Neutrophil (primary cell): ENCODE measurements around the gene FGGY.

Experiments
- H3K27ac ChIP-seq: fragments of 200-600 bp; sonication (generic); 2 replicates; pipeline ENCODE4 v1.5.1; 2016; ENCODE audit warnings: mild to moderate bottlenecking, moderate library complexity
- H3K27me3 ChIP-seq: fragments of 200-600 bp; sonication (generic); 2 replicates; pipeline ENCODE4 v1.6.0; 2016; ENCODE audit warnings: mild to moderate bottlenecking
- H3K36me3 ChIP-seq: fragments of 200-600 bp; sonication (generic); 2 replicates; pipeline ENCODE4 v1.5.1; 2017
- H3K4me1 ChIP-seq, 2 experiments: fragments of 200-600 bp in 1 of 2; sonication (generic) in 1 of 2; 1 replicate in 1 of 2; 2 replicates in 1 of 2; pipeline versions ENCODE4 v1.5.1 to v1.6.1; 2013 to 2016; ENCODE audit warnings: low read depth in 1 of 2, low read length in 1 of 2, mild to moderate bottlenecking in 1 of 2, moderate library complexity in 1 of 2; ENCODE audit not compliant: control insufficient read depth in 1 of 2, insufficient read depth in 1 of 2
- H3K4me3 ChIP-seq, 2 experiments: fragments of 200-600 bp in 1 of 2; sonication (generic) in 1 of 2; 1 replicate in 1 of 2; 2 replicates in 1 of 2; pipeline ENCODE4 v1.5.1; 2013 to 2016; ENCODE audit warnings: low read depth in 1 of 2, low read length in 1 of 2, mild to moderate bottlenecking in 1 of 2, moderate library complexity in 1 of 2
- H3K9me3 ChIP-seq: fragments of 200-600 bp; sonication (generic); 2 replicates; pipeline ENCODE4 v1.5.1; 2016
- TF ChIP-seq, protein P1 (sequence below): fragments of 200-600 bp; sonication (generic); IDR thresholded peaks from 2 replicates; pipeline ENCODE4 v1.5.1; 2016; ENCODE audit warnings: antibody characterized with exemption

FGGY gene

GRCh38 chr1:59408608-59409240 lies 111.8 kb downstream of the FGGY start:
- H3K4me3 ChIP-seq = no peak overlapping the region
- no peaks in the 10 kb centered on the region for H3K36me3 ChIP-seq
- no peaks in the 10 kb centered on the region for H3K27me3 ChIP-seq
- peaks cover 12 to 14% of the 10 kb centered on the region in 2 experiments for H3K4me1 ChIP-seq
- TF ChIP-seq, protein P1, sequence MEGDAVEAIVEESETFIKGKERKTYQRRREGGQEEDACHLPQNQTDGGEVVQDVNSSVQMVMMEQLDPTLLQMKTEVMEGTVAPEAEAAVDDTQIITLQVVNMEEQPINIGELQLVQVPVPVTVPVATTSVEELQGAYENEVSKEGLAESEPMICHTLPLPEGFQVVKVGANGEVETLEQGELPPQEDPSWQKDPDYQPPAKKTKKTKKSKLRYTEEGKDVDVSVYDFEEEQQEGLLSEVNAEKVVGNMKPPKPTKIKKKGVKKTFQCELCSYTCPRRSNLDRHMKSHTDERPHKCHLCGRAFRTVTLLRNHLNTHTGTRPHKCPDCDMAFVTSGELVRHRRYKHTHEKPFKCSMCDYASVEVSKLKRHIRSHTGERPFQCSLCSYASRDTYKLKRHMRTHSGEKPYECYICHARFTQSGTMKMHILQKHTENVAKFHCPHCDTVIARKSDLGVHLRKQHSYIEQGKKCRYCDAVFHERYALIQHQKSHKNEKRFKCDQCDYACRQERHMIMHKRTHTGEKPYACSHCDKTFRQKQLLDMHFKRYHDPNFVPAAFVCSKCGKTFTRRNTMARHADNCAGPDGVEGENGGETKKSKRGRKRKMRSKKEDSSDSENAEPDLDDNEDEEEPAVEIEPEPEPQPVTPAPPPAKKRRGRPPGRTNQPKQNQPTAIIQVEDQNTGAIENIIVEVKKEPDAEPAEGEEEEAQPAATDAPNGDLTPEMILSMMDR = no peak
- no peaks in the 10 kb centered on the region for H3K9me3 ChIP-seq
- no peak overlapping the region for H3K27ac ChIP-seq

- Histone ChIP-seq H3K9me3 (no peaks in the 10 kb centered on the region), H3K4me1 (peaks cover 12 to 14% of the 10 kb centered on the region in 2 experiments), H3K4me3 (no peak overlapping the region), H3K27me3 (no peaks in the 10 kb centered on the region), H3K36me3 (no peaks in the 10 kb centered on the region), H3K27ac (peak overlapping the region; percentile 39)
- TF ChIP-seq, protein P1 = no peak
Measured at GRCh38 chr1:59409549-59409948, 112.7 kb downstream of the FGGY start.

- H3K4me3 ChIP-seq = no peak overlapping the region
- H3K9me3 ChIP-seq = no peaks in the 10 kb centered on the region
- TF ChIP-seq, protein P1 = no peak
- H3K27ac ChIP-seq = peak overlapping the region; percentile 39
- peaks cover 12 to 14% of the 10 kb centered on the region in 2 experiments for H3K4me1 ChIP-seq
- H3K27me3 ChIP-seq = no peaks in the 10 kb centered on the region
- H3K36me3 ChIP-seq = no peaks in the 10 kb centered on the region
Measured at GRCh38 chr1:59409986-59410385, 113.1 kb downstream of the FGGY start.

DNA sequence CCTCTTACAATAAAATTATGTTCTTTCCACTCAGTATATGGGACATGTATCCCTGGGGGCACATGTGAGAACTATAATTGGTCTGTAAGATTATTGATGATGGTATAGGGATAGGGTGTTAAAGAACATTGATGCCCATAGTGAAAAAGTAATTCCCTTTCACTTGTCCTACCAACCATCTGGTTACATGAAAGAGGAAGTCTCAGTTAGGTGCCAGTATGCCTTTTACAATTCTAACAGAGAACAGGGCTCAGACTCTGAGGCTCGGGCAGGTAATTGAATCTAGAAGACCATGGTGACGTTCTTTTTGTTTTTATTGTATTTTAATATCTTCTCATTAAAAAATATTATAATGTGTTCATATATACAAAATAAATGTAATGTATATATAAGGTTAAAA lies 113.6 kb downstream of the FGGY start:
- Histone ChIP-seq H3K9me3 (no peaks in the 10 kb centered on the region), H3K4me1 (peaks cover 12 to 14% of the 10 kb centered on the region in 2 experiments), H3K36me3 (no peaks in the 10 kb centered on the region), H3K27me3 (no peaks in the 10 kb centered on the region), H3K4me3 (no peak overlapping the region), H3K27ac (peak overlapping the region; percentile 39)
- TF ChIP-seq, protein P1 = no peak

- TF ChIP-seq, protein P1 = no peak
Measured at GRCh38 chr1:59411147-59411546, 114.3 kb downstream of the FGGY start.

More at GRCh38 chr1:59411147-59411546, 114.3 kb downstream of the FGGY start:
- Histone ChIP-seq H3K27me3 (no peaks in the 10 kb centered on the region), H3K27ac (no peak overlapping the region), H3K4me1 (peaks cover 12 to 14% of the 10 kb centered on the region in 2 experiments), H3K9me3 (no peaks in the 10 kb centered on the region), H3K4me3 (no peak overlapping the region), H3K36me3 (no peaks in the 10 kb centered on the region)
